Measurements from ENCODE around the gene CADPS2.

GRCh38 chr7:122556219-122556618, 330.0 kb downstream of the CADPS2 start:
- no peak for TF ChIP-seq CTCF (IDR thresholded peaks at IDR 0.05)
- no peak for TF ChIP-seq EZH2 (IDR thresholded peaks at IDR 0.05)

Data from neural progenitor cell (in vitro differentiated cells).